ENCODE measurements around the gene PTGDS.

Gene PTGDS

DNA sequence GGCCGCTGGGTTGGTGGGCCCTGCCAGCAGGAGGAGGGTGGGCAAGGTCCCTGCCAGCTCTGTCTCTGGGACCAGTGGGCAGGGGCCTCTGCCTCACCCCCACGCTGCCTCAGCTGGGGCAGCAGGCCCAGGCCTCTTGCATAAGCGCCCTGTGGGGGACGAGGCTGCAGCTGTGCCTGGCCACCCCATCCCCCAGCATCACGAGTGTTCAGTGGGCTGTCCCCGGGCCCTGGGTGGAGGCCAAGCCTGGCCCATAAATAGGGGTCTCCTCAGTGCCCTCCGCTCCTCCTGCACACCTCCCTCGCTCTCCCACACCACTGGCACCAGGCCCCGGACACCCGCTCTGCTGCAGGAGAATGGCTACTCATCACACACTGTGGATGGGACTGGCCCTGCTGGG, at the start of gene PTGDS:
TSS of gene PTGDS (plus strand) at position 282 of the 400 bp plus-strand sequence. CDS start at position 357, 75 bp downstream.
- no peak within 1 kb of the TSS for H3K27ac Mint-ChIP-seq
- no peaks in the 10 kb centered on the region for H3K36me3 Mint-ChIP-seq
- ATAC-seq (replicated peaks) (no peak), DNase-seq (no peak)
- H3K4me3 Mint-ChIP-seq, result peak within 1 kb of the TSS in 1 of 2 donors; percentile 64
- H3K27me3 Mint-ChIP-seq, result peaks cover 28 to 68% of the 10 kb centered on the region in 2 donors
- H3K9me3 Mint-ChIP-seq, result no peaks in the 10 kb centered on the region
- H3K4me1 Mint-ChIP-seq, result peaks cover 0 to 3% of the 10 kb centered on the region in 2 donors

DNA sequence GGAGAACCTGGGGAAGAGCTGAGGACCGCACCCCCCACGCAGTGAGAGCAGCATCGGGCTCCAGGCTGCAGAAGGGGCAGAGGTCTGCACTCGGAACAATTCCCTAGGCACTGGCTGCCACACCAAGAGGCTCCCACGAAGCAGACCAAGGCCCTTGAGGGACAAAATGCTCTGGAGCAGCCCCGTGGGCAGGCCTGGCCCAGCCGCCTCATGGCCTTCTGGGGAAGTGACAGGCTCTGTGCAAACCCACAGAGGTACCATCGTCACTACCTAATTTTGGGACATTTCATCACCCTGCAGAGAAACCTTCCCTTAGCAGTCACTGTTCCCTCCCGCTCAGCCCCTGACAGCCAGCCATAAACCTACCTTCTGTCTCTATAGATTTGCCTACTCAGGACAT, 48.7 kb upstream of the PTGDS start:
- Mint-ChIP-seq H3K27me3 (no peaks in the 10 kb centered on the region), H3K9me3 (no peaks in the 10 kb centered on the region), H3K36me3 (peaks cover 34 to 64% of the 10 kb centered on the region in 2 donors), H3K4me1 (peaks cover 21 to 34% of the 10 kb centered on the region in 2 donors), H3K4me3 (no peak overlapping the region), H3K27ac (peak overlapping the region; percentile 86)
- no peak for DNase-seq
- ATAC-seq (replicated peaks), result peak; percentile 45 to 54

DNA sequence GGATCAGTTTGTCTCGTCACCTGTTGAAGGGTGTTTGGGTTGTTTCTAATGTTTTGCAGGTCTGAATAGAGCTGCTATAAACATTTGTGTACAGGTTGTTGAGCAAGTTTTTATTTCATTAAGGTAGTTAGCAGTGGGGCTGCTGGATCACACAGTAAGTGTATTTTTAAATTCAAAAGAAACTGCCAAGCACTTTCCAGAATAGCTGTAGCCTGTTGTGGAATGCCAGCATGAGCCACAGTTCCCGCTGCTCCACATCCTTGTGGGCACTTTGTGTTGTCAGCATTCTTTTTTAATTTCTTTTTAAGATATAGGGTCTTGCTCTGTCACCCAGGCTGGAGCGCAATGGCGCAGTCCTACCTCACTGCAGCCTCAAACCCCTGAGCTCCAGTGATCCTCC, 47.3 kb upstream of the PTGDS start:
- no peak for DNase-seq
- no peaks in the 10 kb centered on the region for H3K27me3 Mint-ChIP-seq
- peak overlapping the region; percentile 66 for H3K27ac Mint-ChIP-seq
- no peak overlapping the region for H3K4me3 Mint-ChIP-seq
- no peak for ATAC-seq (replicated peaks)
- H3K4me1 Mint-ChIP-seq, result peaks cover 21 to 34% of the 10 kb centered on the region in 2 donors
- no peaks in the 10 kb centered on the region for H3K9me3 Mint-ChIP-seq
- peaks cover 34 to 60% of the 10 kb centered on the region in 2 donors for H3K36me3 Mint-ChIP-seq

DNA sequence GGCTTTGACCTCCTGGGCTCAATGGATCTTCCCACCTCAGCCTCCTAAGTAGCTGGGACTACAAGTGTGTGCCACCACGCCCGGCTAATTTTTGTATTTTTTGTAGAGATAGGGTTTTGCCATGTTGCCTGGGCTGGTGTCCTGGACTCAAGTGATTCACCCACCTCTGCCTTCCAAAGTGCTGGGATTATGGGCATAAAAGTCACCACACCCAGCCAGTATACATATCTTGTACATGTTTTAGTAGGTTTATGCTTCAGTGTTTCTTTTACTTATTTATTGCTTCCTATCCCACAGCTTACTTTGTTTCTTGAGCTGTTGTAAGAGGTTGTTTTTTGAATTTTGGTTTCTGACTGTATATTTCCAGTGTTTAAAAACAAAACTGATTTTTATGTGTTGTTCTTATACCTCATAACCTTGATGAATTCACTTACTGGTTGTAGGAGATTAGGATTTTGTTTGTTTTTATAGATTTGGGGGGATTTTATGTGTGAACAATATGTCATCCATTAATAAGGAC, 45.6 kb upstream of the PTGDS start:
- peak overlapping the region; percentile 93 for H3K27ac Mint-ChIP-seq
- no peak for DNase-seq

DNA sequence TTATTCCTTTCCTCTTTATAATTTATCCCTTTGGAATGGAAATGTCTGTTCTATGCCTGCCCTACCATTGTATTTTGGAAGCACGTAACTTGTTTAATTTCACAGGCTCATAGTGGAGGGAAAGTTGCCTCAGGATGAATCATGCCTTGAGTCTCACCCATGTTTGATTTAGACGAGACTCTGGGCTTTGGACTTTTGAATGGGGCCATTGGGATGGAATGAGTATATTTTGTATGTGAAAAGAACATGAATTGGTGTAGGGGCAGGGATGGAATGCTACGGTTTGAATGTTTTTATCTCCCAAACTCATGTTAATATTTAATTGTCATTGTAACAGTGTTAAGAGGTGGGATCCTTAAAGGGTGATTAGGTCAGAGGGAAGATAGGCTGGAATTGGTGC, 43.0 kb upstream of the PTGDS start:
- no peaks in the 10 kb centered on the region for H3K9me3 Mint-ChIP-seq
- H3K27ac Mint-ChIP-seq, result no peak overlapping the region
- no peak for ATAC-seq (replicated peaks)
- no peak for DNase-seq
- H3K36me3 Mint-ChIP-seq, result peaks cover 44 to 70% of the 10 kb centered on the region in 2 donors
- peaks cover 24 to 30% of the 10 kb centered on the region in 2 donors for H3K4me1 Mint-ChIP-seq
- H3K4me3 Mint-ChIP-seq, result no peak overlapping the region
- H3K27me3 Mint-ChIP-seq, result no peaks in the 10 kb centered on the region

More for the DNA sequence above, 45.6 kb upstream of the PTGDS start:
- Mint-ChIP-seq H3K9me3 (no peaks in the 10 kb centered on the region), H3K4me1 (peaks cover 21 to 34% of the 10 kb centered on the region in 2 donors), H3K27me3 (no peaks in the 10 kb centered on the region), H3K36me3 (peaks cover 36 to 63% of the 10 kb centered on the region in 2 donors), H3K4me3 (peak overlapping the region in 1 of 2 donors; percentile 52)
- peak in 1 of 2 donors; percentile 18 for ATAC-seq (replicated peaks)

DNA sequence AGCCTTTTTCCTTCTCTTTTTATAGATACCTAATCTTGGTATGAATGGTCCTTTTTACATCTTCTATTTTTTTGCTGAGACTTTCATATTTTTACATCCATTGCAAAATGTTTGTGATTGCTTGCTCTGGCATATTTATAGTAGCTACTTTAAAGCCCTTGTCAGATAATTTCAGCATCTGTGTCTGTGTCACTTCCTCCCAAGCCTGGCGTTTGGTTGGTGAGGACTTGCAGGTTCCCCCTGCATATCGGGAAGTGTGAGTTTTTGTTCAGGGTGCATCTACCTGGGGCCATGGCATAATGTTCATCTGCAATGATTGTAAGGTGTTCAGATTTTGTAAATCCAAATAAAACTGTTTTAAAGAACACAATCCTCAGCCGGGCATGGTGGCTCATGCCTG, 41.7 kb upstream of the PTGDS start:
- H3K36me3 Mint-ChIP-seq, result peaks cover 45 to 66% of the 10 kb centered on the region in 2 donors
- no peak for ATAC-seq (replicated peaks)
- no peaks in the 10 kb centered on the region for H3K9me3 Mint-ChIP-seq
- H3K27ac Mint-ChIP-seq, result no peak overlapping the region
- H3K27me3 Mint-ChIP-seq, result no peaks in the 10 kb centered on the region
- peaks cover 21 to 30% of the 10 kb centered on the region in 2 donors for H3K4me1 Mint-ChIP-seq
- no peak for DNase-seq
- H3K4me3 Mint-ChIP-seq, result no peak overlapping the region

DNA sequence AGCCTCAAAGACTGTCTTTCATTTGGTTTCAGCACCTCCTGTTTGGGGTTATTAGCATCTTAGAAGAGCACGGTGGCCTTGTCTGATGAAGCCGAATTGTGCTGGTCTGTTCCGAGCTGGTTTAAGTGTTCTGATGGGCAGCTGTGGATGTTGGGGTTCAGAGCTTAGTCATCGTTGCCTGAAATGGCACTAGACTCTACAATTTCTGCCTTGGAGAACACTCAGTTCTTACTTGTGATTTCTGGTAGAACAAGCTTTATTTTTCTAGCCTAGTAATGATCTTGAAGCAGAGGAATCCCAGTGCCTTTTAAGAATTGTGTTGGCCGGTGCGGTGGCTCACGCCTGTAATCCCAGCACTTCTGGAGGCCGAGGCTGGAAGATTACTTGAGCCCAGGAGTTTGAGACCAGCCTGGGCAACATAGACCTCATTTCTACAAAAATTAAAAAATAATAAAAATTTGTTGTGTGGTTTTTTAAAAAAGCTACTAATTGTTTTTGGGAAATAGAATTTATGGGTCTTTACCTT, 40.6 kb upstream of the PTGDS start:
- H3K4me3 Mint-ChIP-seq, result no peak overlapping the region

DNA sequence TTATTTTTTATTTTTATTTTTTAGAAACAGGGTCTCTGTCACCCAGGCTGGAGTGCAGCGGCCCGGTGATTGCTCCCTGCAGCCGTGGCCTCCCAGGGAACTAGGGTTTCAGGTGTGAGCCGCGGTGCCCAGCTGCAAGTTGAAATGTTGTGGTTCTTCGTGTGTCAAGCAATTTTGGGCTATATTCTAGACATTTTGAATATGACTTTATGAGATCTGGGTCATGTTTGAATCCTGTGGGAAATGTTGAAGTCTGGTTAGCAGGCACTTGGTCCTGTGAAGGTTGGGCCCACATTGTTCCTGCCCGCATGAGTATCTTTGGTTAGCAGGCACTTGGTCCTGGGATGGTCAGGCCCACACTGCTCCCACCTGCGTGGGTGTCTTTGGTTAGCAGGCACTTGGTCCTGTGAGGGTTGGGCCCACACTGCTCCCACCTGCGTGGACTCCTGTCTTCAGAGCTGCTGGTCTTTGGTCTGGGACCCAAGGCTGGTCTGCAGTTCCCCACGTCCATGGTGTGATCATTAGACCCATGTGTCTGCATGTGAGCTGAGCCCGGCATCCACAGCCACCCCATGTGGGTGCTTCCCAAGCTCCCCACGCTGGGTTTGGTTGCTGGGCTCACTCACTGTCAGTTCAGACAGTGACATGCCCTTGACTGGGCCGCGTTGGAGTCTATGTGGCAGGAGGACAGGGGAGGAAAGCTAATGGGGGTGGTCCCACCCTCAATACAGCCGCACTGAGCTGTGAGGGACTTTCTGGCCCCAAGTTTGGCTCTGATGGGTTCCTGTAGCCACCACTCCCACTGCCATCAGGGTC, 39.9 kb upstream of the PTGDS start:
- Mint-ChIP-seq H3K9me3 (no peaks in the 10 kb centered on the region), H3K27ac (no peak overlapping the region), H3K36me3 (peaks cover 47 to 66% of the 10 kb centered on the region in 2 donors), H3K4me1 (peaks cover 15 to 16% of the 10 kb centered on the region in 2 donors), H3K27me3 (no peaks in the 10 kb centered on the region), H3K4me3 (no peak overlapping the region)
- DNase-seq (no peak), ATAC-seq (replicated peaks) (no peak)

More for the DNA sequence above, 40.6 kb upstream of the PTGDS start:
- ATAC-seq (replicated peaks) (no peak), DNase-seq (no peak)
- Mint-ChIP-seq H3K27me3 (no peaks in the 10 kb centered on the region), H3K9me3 (no peaks in the 10 kb centered on the region), H3K27ac (no peak overlapping the region), H3K4me1 (peaks cover 20 to 21% of the 10 kb centered on the region in 2 donors), H3K36me3 (peaks cover 47 to 65% of the 10 kb centered on the region in 2 donors)

DNA sequence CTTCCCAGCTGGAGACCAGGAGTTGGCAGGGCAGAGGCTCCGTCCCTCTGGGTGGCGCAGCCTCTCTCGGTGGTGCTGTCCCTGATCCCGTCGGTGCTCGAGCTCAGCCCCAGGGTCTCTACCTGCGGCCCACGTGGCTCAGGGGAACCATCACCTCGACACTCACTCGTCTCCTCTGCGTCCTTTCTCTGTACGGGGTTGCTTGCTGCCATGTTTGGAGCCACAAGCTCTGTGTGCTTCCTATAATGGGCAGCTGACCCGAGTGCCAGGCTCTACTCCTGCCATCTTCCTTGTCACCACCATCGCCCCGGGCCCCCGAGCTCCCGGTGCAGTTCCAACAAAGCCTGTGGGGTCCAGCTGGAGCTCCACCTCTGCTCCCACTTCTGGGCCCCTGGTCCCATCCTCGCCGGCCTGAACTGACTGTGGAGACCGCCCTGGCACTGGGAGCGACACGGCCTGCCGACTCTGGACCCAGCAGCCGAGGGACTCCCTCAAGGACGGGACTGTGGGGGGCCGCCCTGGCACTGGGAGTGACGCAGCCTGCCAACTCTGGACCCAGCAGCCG, 37.8 kb upstream of the PTGDS start:
- Mint-ChIP-seq H3K27me3 (no peaks in the 10 kb centered on the region), H3K4me1 (peaks cover 7 to 10% of the 10 kb centered on the region in 2 donors), H3K36me3 (peaks cover 38 to 57% of the 10 kb centered on the region in 2 donors), H3K9me3 (no peaks in the 10 kb centered on the region), H3K4me3 (no peak overlapping the region), H3K27ac (no peak overlapping the region)
- DNase-seq (no peak), ATAC-seq (replicated peaks) (no peak)

DNA sequence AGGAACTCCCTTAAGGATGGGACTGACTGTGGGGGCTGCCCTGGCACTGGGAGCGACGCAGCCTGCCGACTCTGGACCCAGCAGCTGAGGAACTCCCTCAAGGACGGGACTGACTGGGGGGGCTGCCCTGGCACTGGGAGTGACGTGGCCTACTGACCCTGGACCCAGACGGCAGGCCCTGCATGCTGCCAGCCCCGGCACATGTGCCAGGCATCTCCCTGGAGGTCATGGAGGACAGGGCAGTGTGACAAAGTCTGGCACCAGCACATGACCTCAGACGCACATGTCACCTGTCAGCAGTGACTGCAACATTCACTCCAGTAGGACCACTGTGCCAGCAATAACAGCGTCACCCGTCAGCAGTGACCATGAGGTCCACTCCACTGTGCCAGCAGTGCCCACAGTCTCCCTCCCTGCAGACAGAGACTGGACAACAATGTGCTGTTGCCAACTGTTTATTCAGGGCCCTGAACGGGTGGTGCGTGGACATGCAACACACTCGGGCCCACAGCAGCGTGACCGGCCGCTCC, 37.2 kb upstream of the PTGDS start:
- H3K4me1 Mint-ChIP-seq, result peaks cover 12 to 13% of the 10 kb centered on the region in 2 donors
- no peaks in the 10 kb centered on the region for H3K27me3 Mint-ChIP-seq
- H3K27ac Mint-ChIP-seq, result no peak overlapping the region
- H3K36me3 Mint-ChIP-seq, result peaks cover 36 to 54% of the 10 kb centered on the region in 2 donors
- H3K9me3 Mint-ChIP-seq, result no peaks in the 10 kb centered on the region
- DNase-seq (no peak), ATAC-seq (replicated peaks) (no peak)
- H3K4me3 Mint-ChIP-seq, result no peak overlapping the region

DNA sequence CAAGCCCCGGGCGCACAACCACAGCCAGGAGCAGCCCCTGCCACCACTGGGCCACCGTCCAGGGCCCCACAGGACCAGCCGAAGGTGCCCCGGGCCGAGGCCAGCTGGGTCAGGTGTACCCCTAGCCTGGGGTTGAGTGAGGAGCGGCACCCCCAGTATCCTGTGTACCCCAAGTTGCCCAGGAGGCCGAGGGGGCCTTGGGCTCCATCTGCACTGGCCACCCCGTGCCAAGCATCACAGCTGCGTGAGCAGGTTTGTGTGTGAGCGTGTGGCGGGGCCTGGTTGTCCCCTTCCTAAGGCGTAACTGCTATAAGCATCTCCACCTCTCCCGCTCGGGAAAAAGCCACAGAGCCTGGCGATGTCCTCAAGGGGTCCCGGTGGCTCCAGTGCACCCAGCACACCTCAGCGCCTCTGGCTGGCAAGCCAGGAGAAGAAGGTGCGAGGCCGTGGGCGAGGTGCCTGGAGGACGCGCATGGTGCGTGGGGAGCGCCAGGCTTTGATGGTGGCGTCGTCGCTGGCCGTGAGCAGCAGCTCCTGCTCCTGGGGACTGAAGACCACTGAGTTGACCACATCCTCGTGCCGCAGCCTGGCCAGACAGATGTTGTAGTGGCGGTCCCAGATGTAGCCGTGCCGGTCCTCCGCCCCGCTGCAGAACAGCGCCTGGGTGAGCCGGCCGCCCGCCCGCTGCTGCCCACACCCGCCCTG, 36.6 kb upstream of the PTGDS start:
- Mint-ChIP-seq H3K27me3 (no peaks in the 10 kb centered on the region), H3K36me3 (peaks cover 36 to 51% of the 10 kb centered on the region in 2 donors), H3K9me3 (no peaks in the 10 kb centered on the region), H3K27ac (no peak overlapping the region), H3K4me3 (no peak overlapping the region), H3K4me1 (peaks cover 12 to 13% of the 10 kb centered on the region in 2 donors)
- ATAC-seq (replicated peaks) (no peak), DNase-seq (no peak)

DNA sequence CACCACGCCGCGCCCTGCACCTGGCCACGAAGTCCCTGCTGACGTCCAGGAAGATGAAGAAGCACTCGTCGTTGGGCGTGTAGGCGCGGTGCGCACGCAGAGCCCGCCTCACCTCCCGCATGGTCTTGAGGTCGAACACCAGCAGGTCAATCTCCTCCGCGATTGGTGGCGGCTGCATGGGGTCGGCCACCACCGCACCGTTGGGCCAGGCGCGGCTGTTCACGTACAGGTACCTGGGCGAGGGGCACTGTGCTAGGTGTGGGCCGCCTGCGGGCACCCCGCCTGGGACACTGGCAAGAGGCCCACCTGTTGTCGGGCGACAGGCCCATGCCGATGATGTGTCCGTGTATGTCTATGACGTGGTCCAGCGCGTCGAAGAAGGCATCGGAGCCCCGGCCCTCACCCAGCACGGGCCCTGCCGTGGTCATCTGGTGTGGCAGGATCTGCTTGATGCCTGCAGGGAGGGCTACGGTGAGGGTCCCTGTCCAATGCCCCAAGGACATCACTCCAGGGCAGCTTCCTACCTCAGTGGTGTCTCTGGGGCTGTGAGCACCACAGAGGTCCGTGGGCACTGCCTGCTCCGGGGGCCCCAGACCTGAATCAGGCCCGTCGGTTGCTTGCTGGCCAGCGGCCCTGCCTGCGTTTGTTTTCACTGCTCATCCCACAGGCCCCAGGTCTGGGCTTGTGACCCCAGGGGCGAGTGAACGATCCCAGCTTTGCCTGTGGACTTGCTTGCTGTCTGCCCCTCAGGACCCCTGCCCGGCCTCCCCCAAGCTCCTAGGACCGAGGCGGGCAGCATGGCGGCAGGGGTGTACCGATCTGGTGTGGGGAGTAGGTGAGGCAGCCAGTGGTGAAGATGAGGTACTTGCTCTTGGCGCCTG, 35.8 kb upstream of the PTGDS start:
- Mint-ChIP-seq H3K9me3 (no peaks in the 10 kb centered on the region), H3K4me1 (peaks cover 12 to 13% of the 10 kb centered on the region in 2 donors), H3K27ac (peak overlapping the region; percentile 56)

More for the DNA sequence above, 35.8 kb upstream of the PTGDS start:
- Mint-ChIP-seq H3K4me3 (no peak overlapping the region), H3K36me3 (peaks cover 33 to 47% of the 10 kb centered on the region in 2 donors), H3K27me3 (no peaks in the 10 kb centered on the region)
- DNase-seq (no peak), ATAC-seq (replicated peaks) (no peak)
